ENCODE data around the gene TTC39C.

The TTC39C gene

DNA sequence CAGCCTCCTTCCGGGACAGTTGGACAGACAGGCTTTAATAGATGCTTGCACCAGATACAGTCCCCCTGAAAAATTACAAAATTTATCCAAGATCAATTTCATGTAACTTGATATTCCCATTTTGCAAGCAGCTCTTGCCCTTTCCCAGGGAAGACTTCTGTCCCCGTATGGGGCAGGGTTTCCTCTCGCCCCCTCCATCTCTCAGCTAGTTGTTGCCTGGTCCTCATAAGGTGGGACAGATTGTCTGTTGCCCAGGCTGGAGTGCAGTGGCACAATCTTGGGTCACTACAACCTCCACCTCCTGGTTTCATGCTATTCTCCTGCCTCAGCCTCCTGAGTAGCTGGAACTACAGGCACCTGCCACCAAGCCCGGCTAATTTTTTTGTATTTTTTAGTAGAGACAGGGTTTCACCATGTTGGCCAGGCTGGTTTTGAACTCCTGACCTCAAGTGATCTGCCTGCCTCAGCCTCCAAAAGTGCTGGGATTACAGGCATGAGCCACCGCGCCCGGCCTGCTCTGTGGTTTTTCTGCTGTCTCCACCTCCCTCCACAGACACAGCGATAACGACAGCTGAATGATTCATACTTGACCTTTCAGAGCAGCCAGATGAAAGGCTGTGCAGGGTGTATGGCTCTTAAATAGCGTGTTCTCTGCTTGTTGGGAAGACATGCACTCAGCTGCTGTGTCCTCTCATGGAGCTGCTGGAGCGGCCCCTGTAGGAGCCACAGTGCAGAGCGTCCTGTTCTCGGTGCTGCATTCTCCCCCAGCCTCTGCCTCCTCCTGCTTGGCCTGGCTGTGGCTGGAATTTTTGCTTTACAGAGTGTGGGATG is 61.4 kb downstream of the TTC39C start:
- DNase-seq, result peak in 10 of 58 donors; percentile 3 to 28 (median 14)

DNA sequence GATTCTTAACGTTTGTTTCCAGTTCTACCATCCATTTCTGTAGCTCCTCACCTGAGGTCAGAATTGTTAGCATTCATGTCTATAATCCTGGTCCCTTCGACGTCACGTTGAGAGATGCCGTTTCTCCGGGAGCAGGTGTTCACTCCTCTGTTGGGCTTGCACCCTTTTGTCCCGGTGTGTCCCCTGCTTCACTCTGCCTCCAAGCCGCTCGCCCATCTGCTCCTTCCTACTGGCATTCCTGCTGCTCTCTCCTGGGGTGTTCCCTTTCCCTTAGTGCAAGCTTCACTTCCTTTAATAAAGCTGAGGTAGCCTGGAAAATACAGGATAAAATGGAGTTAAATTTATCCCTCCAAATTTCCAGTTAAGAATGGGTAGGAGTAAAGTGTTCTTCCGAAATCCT is 62.4 kb downstream of the TTC39C start:
- no peak for DNase-seq

DNA sequence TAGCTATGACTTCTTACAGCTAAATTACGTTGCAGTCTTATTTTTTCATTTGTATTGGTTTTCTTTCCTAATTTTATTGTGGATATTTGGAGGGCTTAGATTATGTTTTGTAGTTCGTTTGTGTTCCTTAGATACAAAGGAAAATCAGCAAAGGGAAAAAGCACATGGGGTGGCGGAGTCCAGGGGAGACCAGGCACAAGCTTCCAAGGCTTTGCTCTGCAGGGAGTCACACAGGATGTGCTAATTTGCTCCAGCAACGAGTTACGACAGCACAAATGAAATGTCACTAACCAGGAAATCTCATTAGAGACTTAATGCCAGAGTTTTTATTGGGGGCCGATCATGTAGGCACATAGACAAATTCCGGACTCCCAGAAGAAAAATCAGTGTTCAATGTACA is 63.8 kb downstream of the TTC39C start:
- DNase-seq, result no peak

DNA sequence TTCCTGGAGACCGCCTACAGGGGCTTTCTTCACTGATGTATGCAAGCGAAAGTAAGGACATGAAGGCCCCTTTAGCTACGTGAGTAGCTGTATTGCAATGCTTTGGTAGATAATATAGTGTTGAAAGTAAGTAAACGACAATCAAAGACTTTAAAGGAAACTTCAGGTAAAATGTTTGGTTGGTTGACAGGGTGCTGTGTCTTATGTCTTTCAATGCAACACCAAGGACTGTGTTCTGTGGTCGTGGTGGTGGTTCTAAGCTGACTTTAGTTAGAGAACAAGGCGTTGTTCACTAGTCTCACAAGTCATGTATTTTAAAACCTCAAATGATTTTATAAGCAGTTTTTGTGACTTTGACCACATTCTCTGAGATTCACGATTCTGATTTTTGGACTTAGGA is 66.3 kb downstream of the TTC39C start:
- DNase-seq, result no peak

DNA sequence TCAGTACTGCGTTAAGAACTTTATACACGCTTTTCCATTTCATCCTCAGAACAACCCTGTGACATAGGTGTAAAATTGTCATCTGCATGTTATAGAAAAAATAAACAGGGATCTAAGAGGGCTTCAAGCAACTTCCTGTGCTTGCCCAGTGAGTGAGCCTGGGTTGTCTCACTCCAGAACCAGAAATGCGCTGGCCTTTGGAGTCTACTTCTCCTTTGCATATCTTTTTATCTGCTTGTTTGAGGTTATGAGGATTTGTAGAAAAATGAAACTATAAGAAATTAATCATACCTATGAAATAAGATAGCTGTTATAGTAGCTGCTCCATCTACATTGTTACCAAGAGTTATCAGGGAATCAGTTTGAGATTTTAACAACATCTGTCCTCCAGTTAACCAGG is 69.0 kb downstream of the TTC39C start:
- no peak for DNase-seq

DNA sequence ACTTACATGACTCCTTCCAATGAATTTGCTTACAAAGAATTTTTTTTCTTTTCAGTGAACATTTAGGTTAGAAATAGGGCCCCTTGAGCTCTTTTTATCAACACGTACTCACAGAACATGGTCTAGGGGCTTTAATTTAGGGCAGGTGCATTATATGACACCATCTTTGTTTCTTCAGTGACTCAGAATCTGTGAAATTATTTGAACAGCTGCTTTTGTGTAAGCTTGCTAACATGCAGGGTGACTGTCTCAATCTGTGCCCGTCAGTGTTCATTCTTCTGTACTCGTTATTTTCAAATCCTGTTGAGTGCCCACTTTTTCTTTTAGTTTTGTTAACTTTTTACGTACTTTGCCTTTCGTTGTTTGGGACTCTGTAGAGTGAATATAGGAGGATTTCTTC is 71.5 kb downstream of the TTC39C start:
- DNase-seq, result no peak

DNA sequence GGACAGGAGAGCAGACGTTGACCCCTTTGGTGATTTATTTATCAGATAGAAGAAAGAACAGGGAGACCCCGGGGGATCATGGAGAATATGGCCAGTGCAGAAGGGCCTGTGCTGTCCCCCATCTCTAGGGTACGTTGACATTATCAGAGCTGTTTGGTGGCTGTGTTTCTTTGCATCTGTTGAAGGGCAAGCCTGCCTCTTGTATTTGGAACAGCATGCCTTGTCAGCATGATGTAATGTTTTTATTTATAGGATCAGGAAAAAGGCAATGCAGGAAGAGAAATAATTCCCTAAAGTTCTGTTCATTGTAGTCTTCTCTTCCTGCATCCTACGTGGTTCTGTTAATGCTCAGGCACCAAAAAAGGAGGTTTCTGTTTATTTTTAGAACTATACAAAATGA is 74.5 kb downstream of the TTC39C start:
- DNase-seq, result peak in 3 of 58 donors; percentile 9 to 39 (median 38)

DNA sequence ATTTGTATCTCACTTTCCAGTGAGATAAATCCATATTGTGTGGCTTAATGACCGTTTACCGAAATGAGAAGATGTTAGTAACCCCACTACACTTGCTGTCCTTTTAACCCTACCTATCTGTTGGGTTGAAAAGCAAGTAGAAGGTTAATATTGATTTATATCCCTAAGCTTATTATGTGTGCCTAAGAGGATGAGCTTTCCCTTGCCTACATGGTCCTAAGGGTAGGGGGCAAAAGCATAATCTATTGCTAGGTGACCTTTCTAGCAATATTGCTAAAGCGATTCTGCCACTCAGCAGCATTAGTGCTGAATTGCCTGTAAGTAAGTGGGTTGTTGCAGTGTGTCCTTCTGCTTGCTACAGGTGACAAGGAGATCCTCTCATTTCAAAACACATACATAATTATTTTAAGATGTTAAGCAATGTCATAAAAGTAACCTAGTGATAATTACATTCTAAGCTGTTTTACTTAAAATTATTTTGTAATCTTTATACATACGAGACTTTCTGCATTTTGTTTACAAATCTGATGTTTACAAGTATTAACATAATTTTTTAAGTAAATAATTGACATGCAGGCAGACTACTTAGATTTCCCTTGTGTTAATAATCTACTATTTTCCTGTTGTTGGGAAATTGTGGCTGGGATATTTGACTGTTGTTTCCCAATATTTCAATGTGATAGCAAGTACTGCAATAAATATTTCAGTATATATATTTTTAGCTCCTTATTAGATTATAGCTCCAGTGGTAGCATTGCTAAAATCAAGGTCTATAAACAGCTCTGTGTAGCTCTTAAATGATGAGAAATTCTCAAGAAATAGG is 75.2 kb downstream of the TTC39C start:
- DNase-seq, result no peak

DNA sequence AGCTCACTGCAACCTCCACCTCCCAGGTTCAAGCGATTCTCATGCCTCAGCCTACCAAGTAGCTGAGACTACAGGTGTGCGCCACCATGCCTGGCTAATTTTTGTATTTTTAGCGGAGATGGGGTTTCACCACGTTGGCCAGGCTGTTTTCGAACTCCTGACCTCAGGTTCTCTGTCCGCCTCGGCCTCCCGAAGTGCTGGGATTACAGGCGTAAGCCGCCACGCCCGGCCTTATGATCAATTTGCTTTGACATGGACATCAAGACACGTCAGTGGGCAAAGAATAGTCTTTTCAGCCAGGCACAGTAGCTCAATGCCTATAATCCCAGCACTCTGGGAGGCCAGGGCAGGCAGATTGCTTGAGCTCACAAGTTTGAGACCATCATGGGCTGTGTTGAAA is 76.3 kb downstream of the TTC39C start:
- no peak for DNase-seq

DNA sequence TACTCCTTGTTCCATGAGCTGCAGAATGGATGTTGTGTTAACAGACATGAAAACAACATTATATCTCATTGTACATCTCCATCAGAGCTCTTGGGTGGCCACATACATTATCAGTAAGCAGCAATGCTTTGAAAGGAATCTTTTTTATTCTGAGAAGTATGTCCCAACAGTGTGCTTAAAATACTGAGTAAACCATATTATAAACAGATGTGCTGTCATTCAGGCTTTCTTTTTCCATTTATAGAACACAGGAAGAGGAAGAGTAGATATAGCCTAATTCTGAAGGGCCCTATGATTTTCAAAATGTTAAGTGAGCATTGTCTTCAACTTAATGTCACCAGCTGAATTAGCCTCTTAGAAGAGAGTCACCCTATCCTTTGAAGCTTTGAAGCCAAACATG is 80.0 kb downstream of the TTC39C start:
- no peak for DNase-seq

DNA sequence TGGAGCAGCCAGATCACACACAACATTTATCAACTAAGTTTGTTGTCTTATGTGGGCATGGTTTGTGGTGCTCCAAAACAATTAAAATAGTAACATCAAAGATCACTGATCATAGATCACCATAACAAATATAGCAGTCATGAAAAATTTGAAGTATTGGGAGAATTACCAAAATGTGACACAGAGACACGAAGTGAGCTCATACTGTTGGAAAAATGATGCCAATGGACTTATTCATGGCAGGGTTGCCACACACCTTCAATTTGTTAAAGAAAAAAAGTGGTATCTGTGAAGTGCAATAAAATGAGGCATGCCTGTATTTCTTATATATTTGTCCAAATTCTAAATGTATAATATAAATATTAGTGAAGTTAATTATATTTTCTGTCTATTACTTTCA is 81.4 kb downstream of the TTC39C start:
- DNase-seq, result no peak

DNA sequence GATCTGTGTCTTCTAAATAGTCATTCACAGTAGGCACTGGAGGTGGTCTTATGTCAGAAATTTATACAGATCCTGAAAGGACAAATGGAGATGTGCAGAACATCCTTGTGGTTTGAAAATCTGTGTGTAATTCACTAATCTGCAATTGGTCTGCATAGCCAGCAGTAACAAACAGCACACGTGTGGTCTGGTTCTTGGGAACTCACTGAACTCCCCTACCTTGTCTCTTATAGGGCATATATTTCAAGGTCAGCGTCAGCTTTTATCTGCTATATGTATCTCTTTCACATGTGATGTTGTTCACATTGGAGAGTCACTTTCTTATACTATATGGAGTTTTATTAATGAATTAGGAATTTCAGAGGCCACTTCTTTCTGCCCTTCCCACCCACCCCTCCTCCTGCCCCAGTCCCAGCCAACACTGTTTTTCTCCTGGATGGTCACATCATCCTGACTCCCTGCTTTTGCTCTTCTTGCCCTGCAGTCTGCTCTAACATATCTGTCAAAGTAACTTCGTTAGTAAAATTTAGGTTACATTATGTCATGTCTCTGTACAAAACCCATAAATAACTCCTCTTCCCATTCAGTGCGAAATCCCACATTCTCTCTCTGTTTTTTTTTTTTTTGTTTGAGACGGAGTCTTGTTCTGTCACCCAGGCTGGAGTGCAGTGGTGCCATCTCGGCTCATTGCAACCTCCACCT is 88.9 kb downstream of the TTC39C start:
- no peak for DNase-seq

DNA sequence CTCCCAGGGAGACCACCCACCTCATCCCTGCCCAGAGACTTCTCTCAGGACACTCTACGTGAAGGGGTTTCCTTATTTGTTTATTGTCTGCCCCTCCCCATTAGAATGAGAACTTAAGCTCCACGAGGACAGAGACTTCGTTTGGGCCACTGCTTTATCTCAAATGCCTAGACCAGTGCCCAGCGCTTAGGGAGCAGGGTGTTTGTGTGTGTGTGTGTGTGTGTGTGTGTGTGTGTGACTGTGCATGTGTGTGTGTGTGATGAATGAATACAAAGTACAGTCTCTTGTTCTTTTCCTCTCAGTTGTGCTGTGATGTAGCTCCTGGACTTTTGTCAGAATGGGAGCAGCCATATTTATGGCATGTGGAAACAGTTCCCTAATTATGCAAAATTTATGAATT is 89.9 kb downstream of the TTC39C start:
- no peak for DNase-seq

DNA sequence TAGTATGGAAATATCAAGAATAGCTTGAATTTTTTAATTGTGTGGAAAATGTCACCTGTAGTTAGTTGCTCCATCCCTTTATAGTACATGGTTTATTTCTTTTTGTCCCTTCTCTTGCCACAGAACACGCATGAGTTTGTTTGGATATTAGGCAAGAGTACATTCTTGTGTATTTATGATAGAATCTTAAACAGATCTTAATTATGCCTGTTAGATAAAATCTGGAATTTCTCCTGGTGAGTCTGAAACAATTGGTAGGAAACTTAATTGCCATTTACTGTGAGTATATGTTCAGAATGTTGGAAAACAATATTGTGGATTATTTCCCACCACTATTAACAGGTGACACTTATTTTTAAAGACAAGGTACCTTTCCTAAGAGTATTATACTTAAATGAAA is 94.1 kb downstream of the TTC39C start:
- DNase-seq, result no peak

DNA sequence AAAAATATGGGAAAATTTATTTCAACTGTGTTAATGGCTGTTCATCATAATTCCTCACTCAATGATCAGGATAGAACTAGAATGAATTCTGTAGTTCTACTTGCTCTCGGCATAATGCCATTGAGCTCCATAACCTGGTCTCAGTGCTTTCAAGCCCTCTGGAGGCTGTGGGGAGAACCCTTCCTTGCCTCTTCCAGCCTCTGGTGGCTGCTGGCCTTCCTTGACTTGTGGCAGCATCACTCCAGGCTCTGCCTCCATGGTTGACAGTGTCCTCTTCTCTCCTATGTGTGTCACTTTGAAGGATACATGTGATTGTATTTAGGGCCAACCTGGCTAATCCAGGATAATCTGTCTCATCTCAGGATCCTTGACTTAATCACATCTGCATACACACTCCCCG is 97.4 kb downstream of the TTC39C start:
- DNase-seq, result no peak

DNA sequence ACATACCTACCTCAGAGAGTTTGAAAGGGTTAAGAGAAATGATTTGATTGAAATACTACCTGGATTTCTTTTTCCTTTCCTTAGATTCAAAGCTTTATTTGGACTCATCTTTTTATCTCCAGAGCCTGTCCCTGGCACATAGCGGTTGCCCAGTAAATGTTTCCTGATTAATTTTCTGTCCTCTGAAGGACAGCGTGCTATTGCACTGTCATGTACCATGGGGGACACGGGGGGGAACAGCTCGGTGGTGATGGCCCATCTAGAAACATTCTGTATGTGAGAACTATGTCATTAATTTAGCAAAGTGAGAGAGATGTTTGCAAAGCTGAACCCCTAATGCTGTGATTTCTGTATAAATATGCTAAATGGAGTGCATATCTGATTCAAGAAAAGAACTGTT is 97.9 kb downstream of the TTC39C start:
- DNase-seq, result no peak

DNA sequence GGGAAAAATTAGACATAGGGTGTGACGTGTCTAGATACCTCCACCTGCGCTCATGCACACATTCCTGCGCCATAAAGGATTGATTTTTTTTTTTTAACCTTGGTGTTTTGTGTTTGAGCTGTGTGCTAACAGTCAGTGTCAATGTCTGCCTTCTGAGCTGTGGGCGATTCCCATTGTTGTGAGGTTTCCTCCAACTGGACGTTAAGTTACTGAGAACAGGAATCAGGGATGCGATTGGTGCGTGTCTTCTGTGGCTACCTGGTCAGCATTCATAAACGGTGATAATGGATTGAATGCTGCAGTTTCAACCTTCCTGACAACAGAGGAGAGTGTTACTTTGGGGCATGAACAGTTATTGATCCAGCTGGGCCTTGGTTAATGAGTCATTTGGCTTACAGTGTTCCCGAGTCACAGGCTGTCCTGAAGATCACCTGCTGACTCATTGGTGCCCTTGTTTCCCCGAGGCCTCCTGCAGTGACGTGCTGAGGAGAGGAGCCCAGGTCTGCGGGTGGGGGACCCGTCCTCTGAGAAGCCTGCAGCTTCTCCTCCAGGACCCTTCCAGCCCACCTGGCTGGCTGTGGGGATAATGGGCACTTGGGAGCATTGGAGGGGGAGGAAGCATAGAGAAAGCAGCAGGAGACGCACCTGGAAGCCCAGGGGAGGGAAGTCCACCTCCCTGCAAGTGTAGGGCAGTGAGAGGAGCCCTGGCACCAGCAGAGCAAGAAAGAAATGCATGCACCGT is 98.5 kb downstream of the TTC39C start:
- DNase-seq, result no peak

DNA sequence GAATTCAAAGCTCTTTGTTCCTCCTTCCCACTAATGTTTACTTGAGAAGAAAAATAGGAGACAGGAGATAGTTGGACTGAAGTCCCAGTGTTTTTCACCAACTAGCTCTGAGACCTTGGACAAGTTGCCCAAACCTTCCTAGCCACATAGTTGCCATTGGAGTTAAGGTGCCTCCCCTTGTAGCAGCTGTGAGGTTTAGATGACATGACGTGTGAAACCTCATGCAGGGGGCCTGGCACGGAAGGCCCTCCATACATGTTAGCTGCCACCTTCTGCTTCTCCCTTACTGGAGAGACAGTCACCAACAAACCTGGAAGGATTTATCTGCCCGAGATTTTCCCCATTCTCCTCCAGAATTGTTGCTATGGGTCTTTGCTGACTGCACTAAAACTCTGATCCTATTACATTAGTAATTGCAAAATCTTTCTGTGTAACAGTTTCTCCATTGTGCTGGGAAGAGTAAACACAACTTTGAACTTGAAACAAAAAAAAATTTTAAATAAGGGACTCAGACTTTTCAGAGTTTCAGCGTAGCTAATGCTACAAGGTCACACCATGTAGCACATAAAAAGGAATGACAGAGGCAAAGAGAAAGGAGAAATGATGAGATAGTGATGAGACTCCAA is 100.5 kb downstream of the TTC39C start:
- no peak for DNase-seq

DNA sequence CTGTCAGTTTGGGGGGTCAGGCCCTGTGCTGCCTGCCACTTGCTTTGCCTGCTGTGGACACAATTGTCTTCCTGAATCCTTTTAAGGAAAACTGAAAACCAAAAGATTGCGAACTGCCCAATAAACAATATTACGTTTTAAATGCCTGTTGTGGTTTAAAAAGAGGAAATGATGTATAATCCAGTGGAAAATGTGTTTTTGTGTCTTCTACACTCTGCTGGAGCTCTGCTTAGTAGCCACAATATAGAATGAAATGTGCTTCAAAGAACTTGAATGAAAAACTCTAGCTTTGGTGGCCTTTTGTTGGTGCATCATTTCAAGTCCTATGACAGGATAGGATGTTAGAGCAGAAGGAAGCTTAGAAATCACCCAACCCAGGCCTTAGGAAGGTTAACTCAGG is 101.1 kb downstream of the TTC39C start:
- no peak for DNase-seq

DNA sequence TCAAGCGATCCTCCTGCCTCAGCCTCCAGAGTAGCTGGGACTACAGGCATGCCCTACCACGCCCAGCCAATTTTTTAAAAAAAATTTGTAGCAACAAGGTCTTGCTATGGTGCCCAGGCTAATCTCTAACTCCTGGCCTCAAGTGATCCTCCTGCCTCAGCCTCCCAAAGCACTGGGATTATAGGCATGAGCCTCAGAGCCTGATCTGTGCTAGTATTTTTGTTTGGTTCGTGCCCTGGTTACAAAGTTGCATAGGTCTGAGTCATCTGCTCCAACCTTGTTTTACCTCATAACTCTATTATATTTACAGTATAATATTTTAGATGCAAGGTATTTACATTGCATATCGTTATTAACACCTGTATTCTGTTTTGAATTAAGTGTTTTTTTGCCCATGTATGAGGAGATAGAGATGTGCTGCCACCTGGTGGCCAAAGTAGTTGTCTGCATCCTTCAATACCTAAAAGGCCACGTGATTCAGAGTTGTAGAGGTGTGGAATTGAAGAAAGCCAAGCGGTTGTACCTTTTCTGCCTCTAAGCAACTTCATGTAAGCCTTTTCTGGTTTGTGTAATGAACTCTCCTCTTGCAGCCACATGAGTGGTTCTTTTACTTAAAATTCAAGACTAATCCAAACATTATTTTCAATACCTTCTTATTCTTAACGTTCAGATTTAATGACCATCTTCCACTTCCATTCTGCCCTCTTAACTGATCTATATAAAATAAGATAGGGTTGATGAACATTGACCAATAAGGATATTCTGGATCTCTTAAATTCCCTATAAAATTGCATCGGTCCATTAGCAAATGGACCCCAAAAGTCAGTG is 104.4 kb downstream of the TTC39C start:
- DNase-seq, result peak in 50 of 58 donors; percentile 2 to 79 (median 26)
